Smooth muscle cell (in vitro differentiated cells): ENCODE results near the gene NTN5. TPM values are rescaled to one million over a fixed set of nuclear protein-coding genes. Genes with fewer than 3 reads are reported as not detected.

Experiments
- DNase-seq: peaks from one replicate; lab custom pipeline; 2025; ENCODE audit not compliant: unreplicated experiment; lab: John Stamatoyannopoulos, UW
- H2AFZ ChIP-seq: fragments of 200-600 bp; sonication (generic); 2 replicates; pipeline ENCODE4 v1.6.0; 2016; ENCODE audit warnings: antibody characterized with exemption, low read depth, mild to moderate bottlenecking
- H3F3A ChIP-seq: fragments of 200-600 bp; sonication (generic); 2 replicates; pipeline ENCODE4 v1.6.0; 2017; ENCODE audit warnings: antibody characterized with exemption, low read depth
- H3K27ac ChIP-seq: fragments of 200-600 bp; sonication (generic); 2 replicates; pipeline ENCODE4 v1.5.1; 2016; ENCODE audit warnings: low read depth, mild to moderate bottlenecking
- H3K27me3 ChIP-seq: fragments of 200-600 bp; sonication (generic); 2 replicates; pipeline ENCODE4 v1.6.1; 2016; ENCODE audit warnings: low read depth, mild to moderate bottlenecking
- H3K36me3 ChIP-seq: fragments of 200-600 bp; sonication (generic); 2 replicates; pipeline ENCODE4 v1.5.1; 2016; ENCODE audit warnings: low read depth
- H3K4me1 ChIP-seq: fragments of 200-600 bp; sonication (generic); 2 replicates; pipeline ENCODE4 v1.5.1; 2016; ENCODE audit warnings: low read depth
- H3K4me2 ChIP-seq: fragments of 200-600 bp; sonication (generic); 2 replicates; pipeline ENCODE4 v1.6.0; 2016; ENCODE audit warnings: mild to moderate bottlenecking
- H3K4me3 ChIP-seq: fragments of 200-600 bp; sonication (generic); 2 replicates; pipeline ENCODE4 v1.5.1; 2016; ENCODE audit warnings: mild to moderate bottlenecking
- H3K79me2 ChIP-seq: fragments of 200-600 bp; sonication (generic); 2 replicates; pipeline ENCODE4 v1.6.0; 2016; ENCODE audit warnings: low read depth, mild to moderate bottlenecking
- H3K9ac ChIP-seq: fragments of 200-600 bp; sonication (generic); 2 replicates; pipeline ENCODE4 v1.6.0; 2016; ENCODE audit warnings: low read depth
- H3K9me3 ChIP-seq: fragments of 200-600 bp; sonication (generic); replicated peaks from 2 replicates; pipeline ENCODE4 v1.5.1; 2016; ENCODE audit warnings: low read depth
- H4K20me1 ChIP-seq: fragments of 200-600 bp; sonication (generic); 2 replicates; pipeline ENCODE4 v1.6.0; 2016; ENCODE audit warnings: low read depth
- CTCF ChIP-seq: fragments of 200-600 bp; sonication (generic); IDR thresholded peaks from 2 replicates; pipeline ENCODE4 v1.5.1; 2017; ENCODE audit warnings: borderline replicate concordance, mild to moderate bottlenecking, antibody characterized with exemption; ENCODE audit not compliant: insufficient read depth, poor library complexity, severe bottlenecking
- WGBS: methylation state at CpG from one replicate; pipeline ENCODE4 v1.1.7; 2016; ENCODE audit warnings: low lambda C conversion rate; 5-methylcytosine and 5-hydroxymethylcytosine counted together
- polyA plus RNA-seq: library from polyadenylated mRNA; unstranded; fragments of >200 nt; fragmentation: Nextera tagmentation; extraction: Ambion mirVana; gene quantifications from 2 replicates; pipeline ENCODE4 v1.2.1, GENCODE V29; 2016
- total RNA-seq: library from RNA; depleted of rRNA; stranded (reverse); fragments of >200 nt; gene quantifications from 2 replicates; pipeline ENCODE4 v1.2.3, GENCODE V29; 2014

Gene NTN5
- total and polyA plus RNA-seq, 2 experiments from 2014 or later = 0.22 TPM; not detected in 1

GRCh38 chr19:48656840-48657474, 15.9 kb downstream of the NTN5 start:
- Histone ChIP-seq H3K27me3 (no peaks in the 10 kb centered on the region), H3K79me2 (no peaks in the 10 kb centered on the region), H3K4me2 (no peak overlapping the region), H3K4me1 (no peaks in the 10 kb centered on the region), H3K27ac (no peak overlapping the region), H3K36me3 (no peaks in the 10 kb centered on the region), H4K20me1 (no peaks in the 10 kb centered on the region), H3F3A (no peaks in the 10 kb centered on the region), H2AFZ (no peak overlapping the region), H3K9me3 (no peaks in the 10 kb centered on the region), H3K9ac (no peak overlapping the region), H3K4me3 (no peak overlapping the region)
- no peak for DNase-seq
- 41% methylated on average over 16 of the region's 16 CpGs for WGBS
- TF ChIP-seq CTCF = no peak

- DNase-seq = no peak
- Histone ChIP-seq H4K20me1 (no peaks in the 10 kb centered on the region), H3K4me1 (no peaks in the 10 kb centered on the region), H3K79me2 (no peaks in the 10 kb centered on the region), H3K36me3 (no peaks in the 10 kb centered on the region), H2AFZ (no peak overlapping the region), H3K27ac (no peak overlapping the region), H3K4me2 (no peak overlapping the region), H3K27me3 (no peaks in the 10 kb centered on the region), H3K9me3 (no peaks in the 10 kb centered on the region), H3F3A (no peaks in the 10 kb centered on the region), H3K9ac (no peak overlapping the region), H3K4me3 (no peak overlapping the region)
- TF ChIP-seq CTCF = no peak
- WGBS = 62% methylated on average over 11 of the region's 11 CpGs
Measured at GRCh38 chr19:48654299-48655059, 18.3 kb downstream of the NTN5 start.

GRCh38 chr19:48651683-48652048, 21.2 kb downstream of the NTN5 start:
- H4K20me1 ChIP-seq = no peaks in the 10 kb centered on the region
- H3K4me2 ChIP-seq = no peak overlapping the region
- DNase-seq = no peak
- no peaks in the 10 kb centered on the region for H3K9me3 ChIP-seq
- H3K36me3 ChIP-seq = no peaks in the 10 kb centered on the region
- 90% methylated on average over 5 of the region's 5 CpGs for WGBS
- H3K27me3 ChIP-seq = no peaks in the 10 kb centered on the region
- H3K9ac ChIP-seq = no peak overlapping the region
- TF ChIP-seq CTCF = no peak
- H3K79me2 ChIP-seq = no peaks in the 10 kb centered on the region
- H3F3A ChIP-seq = no peaks in the 10 kb centered on the region
- no peak overlapping the region for H3K27ac ChIP-seq
- H3K4me3 ChIP-seq = no peak overlapping the region
- H2AFZ ChIP-seq = no peak overlapping the region
- H3K4me1 ChIP-seq = no peaks in the 10 kb centered on the region
